Upper lobe of right lung (tissue), 1 donor: ENCODE results near the gene TMEM117. TPM values are rescaled to one million over a fixed set of nuclear protein-coding genes. Genes with fewer than 3 reads are reported as not detected.

Experiments used
- ATAC-seq: fragments of 200-7000 bp; cut with Tn5 transposase; one replicate; pipeline ENCODE4 v1.9.1; 2020; ENCODE audit warnings: mild to moderate bottlenecking, moderate library complexity
- DNase-seq: peaks from one replicate; pipeline ENCODE4 v3.0.0-alpha.2; 2020
- H3K27ac ChIP-seq: fragments of 200-600 bp; one replicate; pipeline ENCODE4 v1.8.0; 2022
- H3K27me3 ChIP-seq: fragments of 200-600 bp; one replicate; pipeline ENCODE4 v1.8.0; 2022; ENCODE audit warnings: mild to moderate bottlenecking
- H3K36me3 ChIP-seq: fragments of 200-600 bp; one replicate; pipeline ENCODE4 v1.8.0; 2022
- H3K4me1 ChIP-seq: fragments of 200-600 bp; one replicate; pipeline ENCODE4 v1.8.0; 2022
- H3K4me3 ChIP-seq: fragments of 200-600 bp; one replicate; pipeline ENCODE4 v1.8.0; 2022; ENCODE audit warnings: mild to moderate bottlenecking
- H3K9me3 ChIP-seq: fragments of 200-600 bp; one replicate; pipeline ENCODE4 v1.8.0; 2022
- CTCF ChIP-seq: fragments of 200-600 bp; IDR thresholded peaks from one replicate; pipeline ENCODE4 v1.8.0; 2022; ENCODE audit warnings: antibody characterized with exemption
- intact Hi-C: fragments of 100-400 bp; cut with DNase I; formaldehyde crosslinking; loops from one replicate; pipeline ENCODE4 v1.11.0; 2022
- total RNA-seq: library from RNA; stranded (reverse); fragmentation: NEBNext Ultra II Directional; extraction: Animal tissue kit (Norgen Biotek cat#: 25700); gene quantifications from one replicate; pipeline ENCODE4 v1.2.1, GENCODE V29; 2021
- donor health status: DM: no; HTN: yes; CAD: no; lungs with severe emphysema.

TMEM117 gene
- total RNA-seq, 1 donor from 2014 or later: 4.6 TPM

GRCh38 chr12:44091948-44092606, 256.2 kb downstream of the TMEM117 start:
- no peaks in the 10 kb centered on the region for H3K36me3 ChIP-seq
- no peaks in the 10 kb centered on the region for H3K27me3 ChIP-seq
- intact Hi-C loops: no loop called here
- no peak for TF ChIP-seq CTCF
- DNase-seq (no peak), ATAC-seq (no peak)
- no peaks in the 10 kb centered on the region for H3K9me3 ChIP-seq
- no peaks in the 10 kb centered on the region for H3K4me1 ChIP-seq
- no peak overlapping the region for H3K4me3 ChIP-seq
- H3K27ac ChIP-seq: no peak overlapping the region

- H3K27ac ChIP-seq: no peak overlapping the region
- no peak for ATAC-seq
- H3K9me3 ChIP-seq: no peaks in the 10 kb centered on the region
- no peak overlapping the region for H3K4me3 ChIP-seq
- no peaks in the 10 kb centered on the region for H3K27me3 ChIP-seq
- intact Hi-C loops: no loop called here
- H3K4me1 ChIP-seq: no peaks in the 10 kb centered on the region
- no peak for DNase-seq
- H3K36me3 ChIP-seq: no peaks in the 10 kb centered on the region
- no peak for TF ChIP-seq CTCF
Observed at GRCh38 chr12:44098786-44099185, 262.9 kb downstream of the TMEM117 start.

GRCh38 chr12:44099486-44099885, 263.6 kb downstream of the TMEM117 start:
- intact Hi-C loops: no loop called here
- H3K27me3 ChIP-seq: no peaks in the 10 kb centered on the region
- H3K4me3 ChIP-seq: no peak overlapping the region
- no peaks in the 10 kb centered on the region for H3K36me3 ChIP-seq
- no peaks in the 10 kb centered on the region for H3K4me1 ChIP-seq
- ATAC-seq (no peak), DNase-seq (no peak)
- no peaks in the 10 kb centered on the region for H3K9me3 ChIP-seq
- H3K27ac ChIP-seq: no peak overlapping the region
- no peak for TF ChIP-seq CTCF

- no peak for ATAC-seq
- H3K27me3 ChIP-seq: no peaks in the 10 kb centered on the region
- H3K4me3 ChIP-seq: no peak overlapping the region
- H3K36me3 ChIP-seq: no peaks in the 10 kb centered on the region
- H3K4me1 ChIP-seq: no peaks in the 10 kb centered on the region
- no peak overlapping the region for H3K27ac ChIP-seq
- no peaks in the 10 kb centered on the region for H3K9me3 ChIP-seq
- TF ChIP-seq CTCF: no peak
- intact Hi-C loops: no loop called here
- DNase-seq: no peak
Observed at GRCh38 chr12:44100264-44100663, 264.4 kb downstream of the TMEM117 start.

GRCh38 chr12:44101475-44101874, 265.6 kb downstream of the TMEM117 start:
- no peak for DNase-seq
- no peak for TF ChIP-seq CTCF
- intact Hi-C loops: no loop called here

GRCh38 chr12:44114906-44115305, 279.0 kb downstream of the TMEM117 start:
- no peak for TF ChIP-seq CTCF
- no peaks in the 10 kb centered on the region for H3K4me1 ChIP-seq
- DNase-seq (no peak), ATAC-seq (no peak)
- intact Hi-C loops: no loop called here
- H3K36me3 ChIP-seq: no peaks in the 10 kb centered on the region
- no peak overlapping the region for H3K27ac ChIP-seq
- no peaks in the 10 kb centered on the region for H3K9me3 ChIP-seq
- H3K27me3 ChIP-seq: no peaks in the 10 kb centered on the region
- no peak overlapping the region for H3K4me3 ChIP-seq

More at GRCh38 chr12:44101475-44101874, 265.6 kb downstream of the TMEM117 start:
- ATAC-seq: no peak
- Histone ChIP-seq H3K27me3 (no peaks in the 10 kb centered on the region), H3K4me3 (no peak overlapping the region), H3K9me3 (no peaks in the 10 kb centered on the region), H3K27ac (no peak overlapping the region), H3K36me3 (no peaks in the 10 kb centered on the region), H3K4me1 (no peaks in the 10 kb centered on the region)
